Activated CD8-positive, alpha-beta memory T cell treated with anti-CD3 and anti-CD28 coated beads, Interleukin-2, amount 50 U/mL, for 24 hours (primary cell): ENCODE results near the gene CSF1.
"Not testable (repeated sequence)": the region's sequence is repeated elsewhere in the genome, so short reads cannot be mapped to it uniquely, and the experiment has no call there.

Experiments used
- DNase-seq: peaks from one replicate; pipeline ENCODE4 v3.0.0-alpha.2; 2020; ENCODE audit errors: extremely low read depth

CSF1 gene

DNA sequence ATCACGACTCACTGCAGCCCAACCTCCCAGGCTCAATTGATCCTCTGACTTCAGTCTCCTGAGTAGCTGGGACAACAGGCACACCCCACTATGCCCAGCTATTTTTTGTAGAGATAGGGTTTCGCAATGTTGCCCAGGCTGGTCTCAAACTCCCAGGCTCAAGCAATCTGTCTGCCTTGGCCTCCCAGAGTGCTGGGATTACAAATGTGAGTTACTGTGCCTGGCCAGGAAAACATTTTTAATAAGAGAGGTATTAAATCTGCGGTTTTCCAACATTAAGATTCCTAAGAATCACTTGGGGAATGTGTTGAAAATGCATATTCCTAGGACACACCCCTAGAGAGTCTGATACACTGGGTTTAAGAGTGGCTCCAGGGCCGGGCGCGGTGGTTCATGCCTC, 8.7 kb downstream of the CSF1 start:
- DNase-seq: no peak

DNA sequence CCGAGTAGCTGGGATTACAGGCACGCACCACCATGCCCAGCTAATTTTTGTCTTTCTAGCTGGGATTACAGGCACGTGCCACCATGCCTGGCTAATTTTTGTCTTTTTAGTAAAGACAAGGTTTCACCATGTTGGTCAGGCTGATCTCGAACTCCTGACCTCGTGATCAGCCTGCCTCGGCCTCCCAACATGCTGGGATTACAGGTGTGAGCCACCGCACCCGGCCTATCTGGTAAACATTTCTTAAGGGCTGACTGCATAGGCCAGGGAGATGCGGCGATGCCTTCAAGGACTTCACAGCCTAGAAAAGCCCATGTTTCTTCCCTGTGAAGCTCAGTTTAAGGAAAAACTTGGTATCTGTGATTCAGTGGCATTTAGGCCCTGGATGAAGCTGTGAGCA, 9.7 kb downstream of the CSF1 start:
- DNase-seq: not testable (repeated sequence)

DNA sequence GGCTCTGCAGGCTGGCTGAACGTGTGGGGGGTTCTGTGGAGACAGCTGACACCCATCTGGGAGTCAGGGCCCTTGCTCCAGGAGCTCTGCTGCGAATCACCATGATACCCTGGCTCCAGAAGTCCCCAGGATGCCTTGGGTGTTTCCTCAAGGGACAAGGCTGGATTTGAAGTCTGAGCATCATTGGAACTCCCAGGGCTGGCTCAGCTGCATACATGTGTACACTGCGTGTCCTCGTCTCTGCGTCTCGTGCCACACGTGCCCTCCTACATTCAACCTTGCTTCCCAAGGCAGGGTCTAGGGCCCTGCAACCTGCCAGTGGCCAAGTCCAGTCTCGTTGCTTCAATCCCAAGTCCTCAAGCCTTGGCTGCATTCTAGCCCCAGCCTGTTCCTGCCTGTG, 11.7 kb downstream of the CSF1 start:
- DNase-seq: no peak

DNA sequence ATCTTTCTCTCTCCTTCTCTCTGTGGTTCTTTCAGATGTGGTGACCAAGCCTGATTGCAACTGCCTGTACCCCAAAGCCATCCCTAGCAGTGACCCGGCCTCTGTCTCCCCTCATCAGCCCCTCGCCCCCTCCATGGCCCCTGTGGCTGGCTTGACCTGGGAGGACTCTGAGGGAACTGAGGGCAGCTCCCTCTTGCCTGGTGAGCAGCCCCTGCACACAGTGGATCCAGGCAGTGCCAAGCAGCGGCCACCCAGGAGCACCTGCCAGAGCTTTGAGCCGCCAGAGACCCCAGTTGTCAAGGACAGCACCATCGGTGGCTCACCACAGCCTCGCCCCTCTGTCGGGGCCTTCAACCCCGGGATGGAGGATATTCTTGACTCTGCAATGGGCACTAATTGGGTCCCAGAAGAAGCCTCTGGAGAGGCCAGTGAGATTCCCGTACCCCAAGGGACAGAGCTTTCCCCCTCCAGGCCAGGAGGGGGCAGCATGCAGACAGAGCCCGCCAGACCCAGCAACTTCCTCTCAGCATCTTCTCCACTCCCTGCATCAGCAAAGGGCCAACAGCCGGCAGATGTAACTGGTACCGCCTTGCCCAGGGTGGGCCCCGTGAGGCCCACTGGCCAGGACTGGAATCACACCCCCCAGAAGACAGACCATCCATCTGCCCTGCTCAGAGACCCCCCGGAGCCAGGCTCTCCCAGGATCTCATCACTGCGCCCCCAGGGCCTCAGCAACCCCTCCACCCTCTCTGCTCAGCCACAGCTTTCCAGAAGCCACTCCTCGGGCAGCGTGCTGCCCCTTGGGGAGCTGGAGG, 12.7 kb downstream of the CSF1 start:
- no peak for DNase-seq

DNA sequence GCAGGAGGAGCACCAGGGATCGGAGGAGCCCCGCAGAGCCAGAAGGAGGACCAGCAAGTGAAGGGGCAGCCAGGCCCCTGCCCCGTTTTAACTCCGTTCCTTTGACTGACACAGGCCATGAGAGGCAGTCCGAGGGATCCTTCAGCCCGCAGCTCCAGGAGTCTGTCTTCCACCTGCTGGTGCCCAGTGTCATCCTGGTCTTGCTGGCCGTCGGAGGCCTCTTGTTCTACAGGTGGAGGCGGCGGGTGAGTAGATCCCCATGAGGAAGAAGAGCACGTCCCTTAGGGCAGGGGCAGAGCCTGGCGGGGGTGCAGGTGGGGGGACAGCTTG, 13.3 kb downstream of the CSF1 start:
- no peak for DNase-seq

DNA sequence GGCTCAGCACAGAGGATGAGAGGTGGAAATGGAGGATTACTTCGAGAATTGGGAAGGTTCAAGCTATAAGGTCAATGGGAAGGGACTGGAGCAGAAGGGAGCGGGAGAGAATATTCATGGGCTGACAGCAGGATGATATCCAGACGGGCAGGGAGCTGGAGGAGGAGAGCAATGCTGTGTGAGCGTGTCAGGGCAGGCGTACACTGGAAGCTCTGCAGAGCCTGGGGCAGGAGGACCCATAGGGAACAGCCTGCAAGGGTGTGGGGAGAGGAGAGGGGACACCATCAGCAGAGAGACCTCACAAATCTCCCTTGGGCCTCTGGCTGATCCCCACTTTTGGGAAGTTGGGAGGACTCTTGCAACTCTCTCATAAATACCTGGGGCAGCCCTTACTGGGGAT, 13.7 kb downstream of the CSF1 start:
- no peak for DNase-seq

DNA sequence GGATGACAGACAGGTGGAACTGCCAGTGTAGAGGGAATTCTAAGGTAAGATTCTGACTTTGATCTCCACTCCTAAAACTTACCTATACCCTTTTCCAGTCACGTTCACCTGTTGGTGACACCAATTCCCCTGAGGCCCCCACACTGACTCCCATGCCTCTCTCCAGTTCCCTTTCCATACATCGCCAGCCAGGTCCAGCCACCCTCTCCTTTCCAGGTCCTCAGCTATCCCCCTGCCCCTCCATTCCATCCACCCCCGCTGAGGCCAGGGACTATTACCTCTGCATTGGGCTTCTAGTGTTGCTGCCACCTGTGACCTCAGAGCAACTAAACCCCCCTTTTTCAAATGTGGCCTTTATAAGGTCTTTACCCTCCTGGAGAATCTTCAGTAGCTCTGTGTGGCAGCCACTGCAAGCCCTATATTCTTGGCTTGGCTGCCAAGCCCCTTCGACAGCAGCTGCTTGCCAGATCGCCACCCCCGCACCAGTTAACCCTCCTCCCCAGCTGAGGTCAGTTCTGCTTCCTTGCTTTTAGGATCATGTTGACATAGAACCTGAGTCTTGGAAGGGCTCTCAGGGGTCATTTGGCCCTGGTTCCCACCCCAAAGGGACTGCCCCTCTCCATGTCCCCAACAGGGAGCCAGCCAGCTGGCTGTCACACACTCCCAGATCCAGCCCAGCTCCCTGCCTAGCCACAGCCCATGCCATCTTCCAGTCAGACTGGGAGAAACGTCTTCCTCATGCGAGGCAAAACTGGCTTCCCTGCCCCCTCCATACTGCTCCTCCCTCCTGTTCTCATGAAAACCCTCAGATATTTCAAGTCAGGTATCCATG, 14.7 kb downstream of the CSF1 start:
- no peak for DNase-seq

DNA sequence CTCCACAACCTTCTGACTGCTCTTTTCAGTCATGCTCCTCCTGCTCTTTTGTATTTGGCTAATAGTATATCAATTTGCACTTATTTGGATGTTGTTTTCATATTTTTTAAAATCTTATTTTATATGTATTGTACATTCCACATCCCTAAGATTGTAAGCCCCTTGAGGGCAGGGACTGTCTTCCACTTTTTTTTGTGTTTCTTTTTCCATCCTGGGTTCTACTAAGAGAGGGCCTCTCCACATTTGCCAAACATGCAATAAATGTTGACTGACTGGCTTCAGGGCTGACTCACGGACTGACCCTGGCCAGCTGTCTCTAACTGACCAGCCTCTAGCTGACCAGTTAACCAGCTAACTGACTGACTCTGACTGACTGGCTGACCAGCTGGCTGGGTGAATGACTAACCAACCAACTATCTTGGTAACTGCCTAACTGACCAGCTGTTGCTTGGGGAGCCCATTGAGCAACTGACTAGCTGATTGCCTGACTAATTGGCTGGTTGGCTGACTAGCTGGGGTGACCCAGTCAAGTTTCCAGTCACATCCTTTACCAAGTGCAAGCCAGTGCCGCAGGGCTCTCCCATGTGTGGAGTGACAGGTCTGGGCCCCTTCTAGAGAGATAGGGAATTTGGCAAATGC, 16.1 kb downstream of the CSF1 start:
- DNase-seq: no peak

DNA sequence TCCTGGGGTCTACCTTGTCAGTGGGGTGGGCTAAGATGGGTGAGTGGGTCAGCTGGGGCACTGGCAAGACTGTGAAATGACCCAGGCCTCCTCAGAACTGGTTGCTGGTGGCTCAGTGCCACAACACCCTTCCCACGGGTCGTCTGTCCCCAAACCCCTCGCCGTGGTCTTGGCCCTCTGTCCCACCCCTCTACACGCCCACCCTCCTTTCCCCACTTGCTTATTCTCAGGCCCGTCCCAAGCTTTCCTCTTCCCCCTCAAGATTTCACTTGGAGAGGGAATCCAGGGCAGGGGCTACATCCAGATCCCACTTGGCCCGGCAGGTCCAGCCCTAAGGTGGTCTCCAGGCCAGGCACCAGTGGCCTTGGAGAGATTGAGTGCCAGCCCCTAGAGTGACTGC, 16.7 kb downstream of the CSF1 start:
- no peak for DNase-seq

DNA sequence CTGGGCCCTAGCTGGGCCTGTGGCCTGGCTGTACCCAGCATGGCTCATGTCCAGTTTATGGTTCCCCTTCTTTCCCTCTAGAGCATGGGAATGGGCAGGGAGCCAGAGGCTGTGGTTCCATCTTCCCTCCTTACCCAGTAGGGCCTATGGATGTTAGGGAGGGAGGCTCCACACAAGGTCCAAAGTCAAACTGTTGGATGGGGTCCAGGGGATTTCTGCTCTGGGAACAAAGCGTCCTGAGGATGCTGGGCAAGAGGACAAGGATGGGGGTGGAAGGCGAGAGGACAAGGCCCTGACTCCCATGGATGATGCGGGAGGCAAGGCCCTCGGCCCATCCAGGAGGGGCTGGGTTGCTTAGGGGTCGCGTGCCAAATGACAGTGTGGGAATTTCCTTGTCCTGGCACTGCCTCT, 17.3 kb downstream of the CSF1 start:
- DNase-seq: no peak

DNA sequence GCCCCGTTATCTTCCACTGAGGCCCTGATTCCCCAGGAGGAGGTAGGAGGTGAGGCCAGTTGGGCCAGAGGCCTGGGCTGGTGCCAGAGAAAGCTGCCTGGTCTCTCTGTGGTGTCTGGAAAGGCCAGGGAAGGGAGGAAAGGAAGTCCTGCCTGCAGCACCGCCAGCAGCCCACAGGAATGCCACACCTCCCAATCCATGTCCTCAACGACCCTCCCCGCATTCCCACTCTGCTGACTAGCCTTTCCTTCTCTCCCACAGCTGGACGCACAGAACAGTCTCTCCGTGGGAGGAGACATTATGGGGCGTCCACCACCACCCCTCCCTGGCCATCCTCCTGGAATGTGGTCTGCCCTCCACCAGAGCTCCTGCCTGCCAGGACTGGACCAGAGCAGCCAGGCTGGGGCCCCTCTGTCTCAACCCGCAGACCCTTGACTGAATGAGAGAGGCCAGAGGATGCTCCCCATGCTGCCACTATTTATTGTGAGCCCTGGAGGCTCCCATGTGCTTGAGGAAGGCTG, 18.0 kb downstream of the CSF1 start:
- no peak for DNase-seq

DNA sequence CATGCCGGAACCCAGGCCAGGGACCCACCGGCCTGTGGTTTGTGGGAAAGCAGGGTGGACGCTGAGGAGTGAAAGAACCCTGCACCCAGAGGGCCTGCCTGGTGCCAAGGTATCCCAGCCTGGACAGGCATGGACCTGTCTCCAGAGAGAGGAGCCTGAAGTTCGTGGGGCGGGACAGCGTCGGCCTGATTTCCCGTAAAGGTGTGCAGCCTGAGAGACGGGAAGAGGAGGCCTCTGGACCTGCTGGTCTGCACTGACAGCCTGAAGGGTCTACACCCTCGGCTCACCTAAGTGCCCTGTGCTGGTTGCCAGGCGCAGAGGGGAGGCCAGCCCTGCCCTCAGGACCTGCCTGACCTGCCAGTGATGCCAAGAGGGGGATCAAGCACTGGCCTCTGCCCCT, 18.5 kb downstream of the CSF1 start:
- DNase-seq: no peak

DNA sequence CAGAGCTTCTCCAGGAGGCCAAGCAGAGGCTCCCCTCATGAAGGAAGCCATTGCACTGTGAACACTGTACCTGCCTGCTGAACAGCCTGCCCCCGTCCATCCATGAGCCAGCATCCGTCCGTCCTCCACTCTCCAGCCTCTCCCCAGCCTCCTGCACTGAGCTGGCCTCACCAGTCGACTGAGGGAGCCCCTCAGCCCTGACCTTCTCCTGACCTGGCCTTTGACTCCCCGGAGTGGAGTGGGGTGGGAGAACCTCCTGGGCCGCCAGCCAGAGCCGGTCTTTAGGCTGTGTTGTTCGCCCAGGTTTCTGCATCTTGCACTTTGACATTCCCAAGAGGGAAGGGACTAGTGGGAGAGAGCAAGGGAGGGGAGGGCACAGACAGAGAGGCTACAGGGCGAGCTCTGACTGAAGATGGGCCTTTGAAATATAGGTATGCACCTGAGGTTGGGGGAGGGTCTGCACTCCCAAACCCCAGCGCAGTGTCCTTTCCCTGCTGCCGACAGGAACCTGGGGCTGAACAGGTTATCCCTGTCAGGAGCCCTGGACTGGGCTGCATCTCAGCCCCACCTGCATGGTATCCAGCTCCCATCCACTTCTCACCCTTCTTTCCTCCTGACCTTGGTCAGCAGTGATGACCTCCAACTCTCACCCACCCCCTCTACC, 19.1 kb downstream of the CSF1 start:
- no peak for DNase-seq

DNA sequence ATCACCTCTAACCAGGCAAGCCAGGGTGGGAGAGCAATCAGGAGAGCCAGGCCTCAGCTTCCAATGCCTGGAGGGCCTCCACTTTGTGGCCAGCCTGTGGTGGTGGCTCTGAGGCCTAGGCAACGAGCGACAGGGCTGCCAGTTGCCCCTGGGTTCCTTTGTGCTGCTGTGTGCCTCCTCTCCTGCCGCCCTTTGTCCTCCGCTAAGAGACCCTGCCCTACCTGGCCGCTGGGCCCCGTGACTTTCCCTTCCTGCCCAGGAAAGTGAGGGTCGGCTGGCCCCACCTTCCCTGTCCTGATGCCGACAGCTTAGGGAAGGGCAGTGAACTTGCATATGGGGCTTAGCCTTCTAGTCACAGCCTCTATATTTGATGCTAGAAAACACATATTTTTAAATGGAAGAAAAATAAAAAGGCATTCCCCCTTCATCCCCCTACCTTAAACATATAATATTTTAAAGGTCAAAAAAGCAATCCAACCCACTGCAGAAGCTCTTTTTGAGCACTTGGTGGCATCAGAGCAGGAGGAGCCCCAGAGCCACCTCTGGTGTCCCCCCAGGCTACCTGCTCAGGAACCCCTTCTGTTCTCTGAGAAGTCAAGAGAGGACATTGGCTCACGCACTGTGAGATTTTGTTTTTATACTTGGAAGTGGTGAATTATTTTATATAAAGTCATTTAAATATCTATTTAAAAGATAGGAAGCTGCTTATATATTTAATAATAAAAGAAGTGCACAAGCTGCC, 19.8 kb downstream of the CSF1 start:
- no peak for DNase-seq

DNA sequence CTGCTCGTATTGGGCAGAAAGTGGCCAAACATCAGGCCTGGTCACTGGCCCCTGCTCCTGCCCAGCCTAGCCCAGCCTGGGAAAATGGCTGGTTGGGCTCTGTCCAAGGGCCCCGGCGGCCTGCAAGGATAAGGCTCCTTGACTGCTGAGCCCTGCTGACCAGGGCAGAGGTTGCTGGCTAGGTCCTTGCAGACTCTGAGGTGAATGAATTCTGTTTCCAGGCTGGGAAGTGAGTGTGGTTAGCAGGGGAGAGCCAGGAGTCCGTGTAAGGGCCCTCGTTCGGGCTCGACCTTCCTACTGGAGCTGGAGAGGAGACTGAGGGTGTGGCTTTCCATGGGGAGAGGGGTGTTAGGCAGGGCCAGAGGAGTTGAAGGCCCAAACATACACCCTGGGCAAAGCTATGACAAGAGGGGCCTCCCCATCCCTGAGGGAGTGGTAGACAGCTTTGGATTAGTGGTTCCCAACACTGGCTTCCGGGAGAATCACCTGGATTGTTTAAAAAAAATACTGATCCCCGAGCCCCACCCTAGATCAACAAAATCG, 20.6 kb downstream of the CSF1 start:
- no peak for DNase-seq

DNA sequence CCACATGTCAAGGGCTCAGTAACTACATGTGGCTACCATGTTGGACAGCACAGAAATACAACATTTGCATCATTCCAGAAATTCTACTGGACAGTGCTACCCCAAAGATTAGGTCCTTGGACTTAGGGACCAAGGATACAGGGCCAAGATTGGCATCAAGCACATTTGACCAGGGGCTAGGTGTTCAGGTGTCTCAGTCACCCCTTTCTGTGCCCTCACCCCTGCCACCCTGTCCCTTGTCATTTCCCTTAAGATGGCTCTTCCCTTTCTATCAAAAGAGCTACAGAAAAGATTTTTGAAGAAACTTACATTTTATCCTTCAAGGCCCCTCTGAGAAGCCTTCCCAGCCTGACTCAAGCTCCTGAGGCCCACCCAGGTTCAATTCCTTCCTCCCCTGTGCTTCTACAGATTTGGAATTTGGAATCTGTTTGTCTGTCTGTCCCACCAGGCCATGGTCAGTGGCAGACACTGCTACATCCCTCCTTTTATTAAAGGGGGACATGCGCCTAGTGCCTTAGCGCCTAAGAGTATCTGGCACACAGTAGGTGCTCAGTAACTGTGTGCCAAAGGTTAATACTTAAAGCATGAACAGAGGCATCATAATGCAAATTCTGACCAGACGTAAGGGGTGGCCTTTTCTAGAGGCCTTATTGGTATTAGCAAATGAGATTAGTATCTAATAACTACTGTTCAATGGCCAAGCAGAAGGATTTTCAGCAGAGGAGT, 21.4 kb downstream of the CSF1 start:
- DNase-seq: no peak

DNA sequence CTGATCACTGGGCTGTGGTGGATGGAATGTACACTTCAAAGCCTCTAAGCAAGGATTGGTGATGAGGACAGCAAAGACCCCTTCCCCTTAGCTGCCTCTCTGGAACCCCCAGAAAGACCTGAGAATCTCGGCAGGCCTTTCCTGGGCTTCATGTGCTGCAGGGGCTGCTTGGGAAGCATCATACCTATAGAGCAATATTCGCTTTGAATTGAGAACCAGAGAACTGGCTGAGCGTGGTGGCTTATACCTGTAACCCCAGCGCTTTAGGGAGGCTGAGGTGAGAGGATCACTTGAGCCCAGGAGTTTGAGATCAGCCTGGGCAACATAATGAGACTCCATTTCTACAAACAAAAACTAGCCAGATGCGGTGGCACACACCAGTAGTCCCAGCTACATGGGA, 22.0 kb downstream of the CSF1 start:
- DNase-seq: no peak

DNA sequence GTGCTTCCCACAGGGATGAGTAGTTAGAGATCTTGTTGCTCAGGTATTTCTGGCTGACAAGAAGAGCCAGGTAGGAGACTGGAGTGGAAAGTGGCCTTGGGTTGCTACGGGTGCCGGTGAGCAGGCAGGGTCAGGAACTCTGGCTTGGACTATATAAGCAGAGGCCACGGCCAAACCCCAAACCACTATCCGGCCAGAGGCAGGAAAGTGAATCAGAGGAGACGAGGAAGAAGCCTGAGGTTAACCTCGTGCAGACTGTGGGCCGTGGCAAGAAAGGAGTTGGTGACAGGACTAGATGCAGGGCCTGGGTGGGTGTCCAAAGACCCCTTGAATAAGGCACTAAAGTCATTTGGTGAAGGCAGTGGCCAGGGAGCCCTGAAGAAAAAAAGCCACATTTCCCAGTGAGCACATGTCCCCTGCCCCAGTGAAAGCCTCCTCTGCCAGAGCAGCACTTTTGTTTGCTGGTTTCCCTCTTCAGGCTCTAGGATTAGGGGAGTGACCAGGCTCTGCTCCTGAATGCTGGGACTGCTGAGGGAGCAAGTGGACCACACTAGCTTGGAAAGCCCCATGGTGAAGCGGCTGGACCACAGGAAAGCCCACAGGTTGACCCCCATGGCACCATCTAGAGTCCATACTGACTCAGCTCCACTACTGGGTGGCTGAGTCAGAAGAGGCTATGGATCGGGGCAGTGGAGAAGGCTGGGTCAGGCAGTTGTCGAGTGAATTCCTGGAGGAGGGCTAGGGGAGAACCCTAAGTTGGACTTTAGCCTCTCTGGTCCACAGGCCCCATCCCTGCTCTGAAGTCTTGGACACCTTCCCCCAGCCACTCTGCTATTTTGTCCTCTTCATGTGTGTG, 23.4 kb downstream of the CSF1 start:
- no peak for DNase-seq

DNA sequence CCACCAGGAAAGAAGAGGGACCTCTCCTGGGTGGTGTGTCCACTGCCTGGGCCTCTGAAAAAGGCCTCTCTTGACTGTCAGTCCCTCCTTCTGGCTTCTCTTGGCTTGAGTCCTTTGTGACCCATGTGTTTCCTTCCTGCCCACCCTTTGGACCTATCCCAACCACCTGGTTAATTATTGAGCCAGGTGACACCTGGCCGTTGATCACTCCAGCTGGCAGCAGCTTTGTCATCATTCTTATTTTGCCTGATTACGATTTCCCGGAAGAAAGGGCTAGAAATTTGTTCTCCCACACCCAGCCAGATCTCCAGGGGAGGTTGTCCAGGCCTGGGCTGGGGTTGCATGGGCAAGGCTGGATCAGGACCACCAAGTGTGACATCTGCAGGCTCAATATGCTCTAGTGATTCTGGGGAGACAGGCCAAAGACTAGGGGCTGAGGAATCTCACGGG, 24.8 kb downstream of the CSF1 start:
- no peak for DNase-seq
